ENCODE measurements around the gene KLHL9.

KLHL9 gene

DNA sequence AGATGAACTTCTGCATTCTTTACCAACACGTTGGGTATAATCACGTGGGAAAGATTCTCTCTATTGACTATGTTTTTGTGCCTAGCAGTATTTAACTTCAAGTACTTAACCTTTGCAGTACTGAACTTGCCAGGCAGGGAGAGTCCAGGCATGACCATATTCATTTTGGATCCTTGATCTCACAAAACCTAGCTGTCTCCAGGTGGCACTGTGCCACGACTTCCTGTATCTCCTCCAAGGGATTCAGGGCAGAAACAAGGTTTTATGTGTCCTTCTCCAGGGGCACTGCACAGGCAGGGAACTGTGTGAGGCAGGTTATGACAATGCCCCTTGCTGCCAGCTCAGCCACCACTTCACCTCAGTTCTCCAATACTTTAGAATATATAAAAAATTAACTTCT lies 18.3 kb downstream of the KLHL9 start:
- Histone ChIP-seq H4K8ac (ENCODE audit: low read depth, low read length) (no peak overlapping the region), H3K14ac (ENCODE audit: low read length) (no peak overlapping the region), H2BK15ac (ENCODE audit: low read length) (no peak overlapping the region), H2BK120ac (ENCODE audit: low read depth, low read length) (no peak overlapping the region), H2BK5ac (ENCODE audit: low read length) (no peak overlapping the region), H3K9me3 (replicated peaks in 1 of 2; ENCODE audit: control insufficient read depth in 2 of 2, insufficient read depth in 1 of 2, low read depth in 1 of 2, low read length in 2 of 2) (no peaks in the 10 kb centered on the region), H4K91ac (ENCODE audit: low read depth, low read length, poor library complexity) (no peak overlapping the region), H3K27ac (replicated peaks; ENCODE audit: low read length) (no peak overlapping the region), H3K4me2 (ENCODE audit: insufficient read depth, low read length, poor library complexity, severe bottlenecking) (no peak overlapping the region), H3K27me3 (ENCODE audit: control insufficient read depth in 3 of 3, insufficient read depth in 3 of 3, low read depth in 1 of 3, low read length in 3 of 3) (no peaks in the 10 kb centered on the region), H3K9ac (ENCODE audit: low read depth, low read length, poor library complexity) (no peak overlapping the region), H2AK5ac (ENCODE audit: low read depth, low read length) (no peak overlapping the region), H3K36me3 (replicated peaks in 1 of 2; ENCODE audit: control insufficient read depth in 2 of 2, insufficient read depth in 2 of 2, low read length in 2 of 2) (peaks cover 0 to 7% of the 10 kb centered on the region in 2 donors), H3K4me3 (ENCODE audit: low read length in 2 of 2) (no peak overlapping the region), H2AFZ (ENCODE audit: low read length) (no peak overlapping the region), H3K23ac (ENCODE audit: low read depth, low read length, poor library complexity) (no peak overlapping the region), H3K79me1 (ENCODE audit: low read depth, low read length) (no peaks in the 10 kb centered on the region), H3K4me1 (ENCODE audit: control insufficient read depth in 2 of 2, insufficient read depth in 1 of 2, low read depth in 1 of 2, low read length in 2 of 2) (peaks cover 0 to 18% of the 10 kb centered on the region in 2 donors), H3K4ac (ENCODE audit: low read length) (no peak overlapping the region), H2BK12ac (ENCODE audit: low read length) (no peak overlapping the region), H3K18ac (ENCODE audit: low read length) (no peak overlapping the region)
- DNase-seq (ENCODE audit: low spot score): no peak
- WGBS, 2 donors (ENCODE audit: extremely low coverage in 2 of 2, insufficient read length in 2 of 2, insufficient replicate concordance in 1 of 2): no CpG with 5 or more reads among the region's 3 CpGs

DNA sequence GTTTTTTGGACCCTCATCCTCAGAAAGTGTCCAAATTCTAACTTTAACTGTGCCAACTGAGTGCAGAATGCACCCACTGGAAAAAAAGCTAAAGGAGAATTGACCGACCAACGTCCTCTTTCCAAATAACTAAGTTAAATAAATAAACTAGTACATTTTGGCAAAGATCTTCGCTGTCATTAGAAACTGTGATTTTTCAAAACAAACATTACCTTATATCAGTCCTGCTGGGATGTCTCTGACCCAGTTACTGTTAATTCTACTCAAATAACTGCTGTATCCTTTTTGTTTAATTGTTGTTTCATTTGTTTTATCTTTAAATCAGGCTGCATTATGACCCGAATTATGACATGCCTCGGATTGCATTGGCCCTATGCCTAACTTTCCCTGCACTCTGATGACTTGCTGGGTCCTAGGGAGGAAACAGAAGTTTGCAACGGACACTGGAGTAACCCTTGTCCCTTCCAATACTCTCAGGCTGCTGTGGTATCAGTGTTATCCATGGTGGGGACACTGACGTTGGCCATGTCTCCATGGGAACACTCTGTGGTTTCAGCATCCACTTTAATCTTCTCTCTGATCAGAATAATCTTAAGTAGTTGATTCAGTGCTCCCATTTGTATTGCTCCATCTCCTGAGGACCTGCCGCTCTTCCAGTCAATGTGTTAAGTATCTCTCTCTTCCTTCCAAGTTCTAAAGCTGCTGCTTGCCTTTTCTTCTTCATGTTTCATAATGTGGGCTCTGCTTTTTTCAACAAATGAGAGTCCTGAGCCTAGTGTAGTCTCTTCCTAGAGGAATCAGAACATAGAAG lies 19.0 kb downstream of the KLHL9 start:
- no peak overlapping the region for H3K4me3 ChIP-seq (ENCODE audit: low read length in 2 of 2)
- H3K18ac ChIP-seq (ENCODE audit: low read length): no peak overlapping the region
- H3K36me3 ChIP-seq (replicated peaks in 1 of 2; ENCODE audit: control insufficient read depth in 2 of 2, insufficient read depth in 2 of 2, low read length in 2 of 2): peaks cover 0 to 2% of the 10 kb centered on the region in 2 donors
- no peak overlapping the region for H3K14ac ChIP-seq (ENCODE audit: low read length)
- no peak overlapping the region for H2BK120ac ChIP-seq (ENCODE audit: low read depth, low read length)
- no peak overlapping the region for H2BK15ac ChIP-seq (ENCODE audit: low read length)
- H3K9me3 ChIP-seq (replicated peaks in 1 of 2; ENCODE audit: control insufficient read depth in 2 of 2, insufficient read depth in 1 of 2, low read depth in 1 of 2, low read length in 2 of 2): no peaks in the 10 kb centered on the region
- no peak overlapping the region for H3K4ac ChIP-seq (ENCODE audit: low read length)
- H3K23ac ChIP-seq (ENCODE audit: low read depth, low read length, poor library complexity): no peak overlapping the region
- no peaks in the 10 kb centered on the region for H3K27me3 ChIP-seq (ENCODE audit: control insufficient read depth in 3 of 3, insufficient read depth in 3 of 3, low read depth in 1 of 3, low read length in 3 of 3)
- no peak overlapping the region for H2AFZ ChIP-seq (ENCODE audit: low read length)
- peaks cover 0 to 19% of the 10 kb centered on the region in 2 donors for H3K4me1 ChIP-seq (ENCODE audit: control insufficient read depth in 2 of 2, insufficient read depth in 1 of 2, low read depth in 1 of 2, low read length in 2 of 2)
- no peak overlapping the region for H3K9ac ChIP-seq (ENCODE audit: low read depth, low read length, poor library complexity)
- no peak overlapping the region for H2BK5ac ChIP-seq (ENCODE audit: low read length)
- no CpG with 5 or more reads among the region's 8 CpGs for WGBS, 2 donors (ENCODE audit: extremely low coverage in 2 of 2, insufficient read length in 2 of 2, insufficient replicate concordance in 1 of 2)
- H4K91ac ChIP-seq (ENCODE audit: low read depth, low read length, poor library complexity): no peak overlapping the region
- H3K27ac ChIP-seq (replicated peaks; ENCODE audit: low read length): no peak overlapping the region
- no peak overlapping the region for H4K8ac ChIP-seq (ENCODE audit: low read depth, low read length)
- no peak overlapping the region for H2AK5ac ChIP-seq (ENCODE audit: low read depth, low read length)
- no peak overlapping the region for H3K4me2 ChIP-seq (ENCODE audit: insufficient read depth, low read length, poor library complexity, severe bottlenecking)
- H3K79me1 ChIP-seq (ENCODE audit: low read depth, low read length): no peaks in the 10 kb centered on the region
- H2BK12ac ChIP-seq (ENCODE audit: low read length): no peak overlapping the region
- DNase-seq (ENCODE audit: low spot score): no peak

DNA sequence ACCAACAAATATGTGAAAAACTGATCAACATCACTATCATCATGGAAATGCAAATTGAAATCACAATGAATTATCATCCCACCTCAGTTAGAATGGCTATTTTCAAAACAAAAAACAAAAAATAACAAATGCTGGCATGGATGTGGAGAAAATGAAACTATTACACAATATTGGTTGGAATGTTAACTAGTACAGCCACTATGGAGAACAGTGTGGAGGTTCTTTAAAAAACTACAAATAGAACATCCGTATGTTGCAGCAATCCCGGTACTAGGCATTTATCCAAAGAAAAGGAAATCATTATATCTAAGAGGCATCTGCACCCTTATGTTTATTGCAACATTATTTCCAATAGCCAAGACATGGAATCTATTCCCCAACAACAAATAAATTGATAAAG lies 21.1 kb downstream of the KLHL9 start:
- peaks cover 0 to 25% of the 10 kb centered on the region in 2 donors for H3K4me1 ChIP-seq (ENCODE audit: control insufficient read depth in 2 of 2, insufficient read depth in 1 of 2, low read depth in 1 of 2, low read length in 2 of 2)
- H3K9ac ChIP-seq (ENCODE audit: low read depth, low read length, poor library complexity): no peak overlapping the region
- H4K91ac ChIP-seq (ENCODE audit: low read depth, low read length, poor library complexity): no peak overlapping the region
- H3K4me2 ChIP-seq (ENCODE audit: insufficient read depth, low read length, poor library complexity, severe bottlenecking): no peak overlapping the region
- no peak for DNase-seq (ENCODE audit: low spot score)
- no peak overlapping the region for H3K18ac ChIP-seq (ENCODE audit: low read length)
- H3K79me1 ChIP-seq (ENCODE audit: low read depth, low read length): no peaks in the 10 kb centered on the region
- H4K8ac ChIP-seq (ENCODE audit: low read depth, low read length): no peak overlapping the region
- no CpG with 5 or more reads among the region's 2 CpGs for WGBS, 2 donors (ENCODE audit: extremely low coverage in 2 of 2, insufficient read length in 2 of 2, insufficient replicate concordance in 1 of 2)
- H2BK5ac ChIP-seq (ENCODE audit: low read length): no peak overlapping the region
- no peak overlapping the region for H3K4me3 ChIP-seq (ENCODE audit: low read length in 2 of 2)
- H3K9me3 ChIP-seq (replicated peaks in 1 of 2; ENCODE audit: control insufficient read depth in 2 of 2, insufficient read depth in 1 of 2, low read depth in 1 of 2, low read length in 2 of 2): no peaks in the 10 kb centered on the region
- H3K27me3 ChIP-seq (ENCODE audit: control insufficient read depth in 3 of 3, insufficient read depth in 3 of 3, low read depth in 1 of 3, low read length in 3 of 3): no peaks in the 10 kb centered on the region
- H3K36me3 ChIP-seq (replicated peaks in 1 of 2; ENCODE audit: control insufficient read depth in 2 of 2, insufficient read depth in 2 of 2, low read length in 2 of 2): no peaks in the 10 kb centered on the region
- no peak overlapping the region for H2AK5ac ChIP-seq (ENCODE audit: low read depth, low read length)
- no peak overlapping the region for H3K27ac ChIP-seq (replicated peaks; ENCODE audit: low read length)
- no peak overlapping the region for H3K14ac ChIP-seq (ENCODE audit: low read length)
- no peak overlapping the region for H2BK15ac ChIP-seq (ENCODE audit: low read length)
- H2AFZ ChIP-seq (ENCODE audit: low read length): no peak overlapping the region
- H3K23ac ChIP-seq (ENCODE audit: low read depth, low read length, poor library complexity): no peak overlapping the region
- no peak overlapping the region for H3K4ac ChIP-seq (ENCODE audit: low read length)
- H2BK12ac ChIP-seq (ENCODE audit: low read length): no peak overlapping the region
- H2BK120ac ChIP-seq (ENCODE audit: low read depth, low read length): no peak overlapping the region

DNA sequence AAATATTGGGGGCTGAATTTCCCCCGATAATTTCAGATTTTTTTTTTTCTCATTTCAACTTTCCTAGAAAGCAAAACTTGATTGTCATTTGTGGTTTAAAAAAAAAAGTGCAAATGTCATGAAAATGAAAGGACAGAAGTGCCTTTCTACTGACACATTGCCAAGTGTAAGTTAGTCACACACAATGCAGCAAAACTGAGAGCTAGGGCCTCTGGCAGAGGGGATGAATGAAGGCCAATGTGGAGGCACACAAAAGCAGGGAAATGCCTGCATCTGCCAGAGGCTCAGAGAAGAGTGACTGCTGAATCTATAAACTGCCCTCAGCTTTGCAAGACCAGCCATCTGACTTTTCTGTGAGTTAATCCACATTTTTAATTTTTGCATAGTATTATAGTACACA lies 23.3 kb downstream of the KLHL9 start:
- Histone ChIP-seq H3K23ac (ENCODE audit: low read depth, low read length, poor library complexity) (no peak overlapping the region), H3K9me3 (replicated peaks in 1 of 2; ENCODE audit: control insufficient read depth in 2 of 2, insufficient read depth in 1 of 2, low read depth in 1 of 2, low read length in 2 of 2) (no peaks in the 10 kb centered on the region), H3K4me2 (ENCODE audit: insufficient read depth, low read length, poor library complexity, severe bottlenecking) (no peak overlapping the region), H2AK5ac (ENCODE audit: low read depth, low read length) (no peak overlapping the region), H4K91ac (ENCODE audit: low read depth, low read length, poor library complexity) (no peak overlapping the region), H2BK5ac (ENCODE audit: low read length) (no peak overlapping the region), H3K4me1 (ENCODE audit: control insufficient read depth in 2 of 2, insufficient read depth in 1 of 2, low read depth in 1 of 2, low read length in 2 of 2) (peaks cover 0 to 15% of the 10 kb centered on the region in 2 donors), H3K4ac (ENCODE audit: low read length) (no peak overlapping the region), H3K14ac (ENCODE audit: low read length) (no peak overlapping the region), H4K8ac (ENCODE audit: low read depth, low read length) (no peak overlapping the region), H3K27me3 (ENCODE audit: control insufficient read depth in 3 of 3, insufficient read depth in 3 of 3, low read depth in 1 of 3, low read length in 3 of 3) (no peaks in the 10 kb centered on the region), H3K9ac (ENCODE audit: low read depth, low read length, poor library complexity) (no peak overlapping the region), H2AFZ (ENCODE audit: low read length) (peak overlapping the region; percentile 45), H3K36me3 (replicated peaks in 1 of 2; ENCODE audit: control insufficient read depth in 2 of 2, insufficient read depth in 2 of 2, low read length in 2 of 2) (no peaks in the 10 kb centered on the region), H2BK120ac (ENCODE audit: low read depth, low read length) (no peak overlapping the region), H2BK12ac (ENCODE audit: low read length) (no peak overlapping the region), H3K79me1 (ENCODE audit: low read depth, low read length) (no peaks in the 10 kb centered on the region), H2BK15ac (ENCODE audit: low read length) (no peak overlapping the region), H3K18ac (ENCODE audit: low read length) (no peak overlapping the region), H3K4me3 (ENCODE audit: low read length in 2 of 2) (peak overlapping the region in 1 of 2 donors; percentile 0), H3K27ac (replicated peaks; ENCODE audit: low read length) (no peak overlapping the region)
- no peak for DNase-seq (ENCODE audit: low spot score)
- WGBS, 2 donors (ENCODE audit: extremely low coverage in 2 of 2, insufficient read length in 2 of 2, insufficient replicate concordance in 1 of 2): no CpG with 5 or more reads among the region's 1 CpG

Data from neuronal stem cell (in vitro differentiated cells).